ENCODE results near the gene IFRD1. TPM values are rescaled to one million over a fixed set of nuclear protein-coding genes. Genes with fewer than 3 reads are reported as not detected.

IFRD1 gene
- polyA plus RNA-seq, 1 of the 3 experiments (the other 2 are of a cell fraction): 31.0 TPM

- POLR2A ChIA-PET: no interaction called here
- Histone ChIP-seq H3K27me3 (ENCODE audit: insufficient read depth) (no peaks in the 10 kb centered on the region), H3K9ac (no peak overlapping the region), H3K36me3 (replicated peaks in 1 of 2; ENCODE audit: control insufficient read depth in 1 of 2, insufficient read depth in 2 of 2, low read length in 1 of 2) (no peaks in the 10 kb centered on the region), H3K4me2 (no peak overlapping the region), H3K27ac (ENCODE audit: low read depth in 2 of 2, low read length in 1 of 2) (peak overlapping the region in 1 of 2 experiments; percentile 78; a peak in 1 of 4 replicates), H3K79me2 (ENCODE audit: insufficient read depth) (no peaks in the 10 kb centered on the region), H3K9me2 (no peaks in the 10 kb centered on the region), H4K20me1 (ENCODE audit: insufficient read depth) (no peaks in the 10 kb centered on the region), H2AFZ (ENCODE audit: low read depth) (no peak overlapping the region), H3K9me3 (no peaks in the 10 kb centered on the region), H3K4me3 (ENCODE audit: low read depth in 2 of 2, low read length in 1 of 2) (no peak overlapping the region), H3K4me1 (ENCODE audit: control insufficient read depth in 1 of 2, insufficient read depth in 2 of 2, low read depth in 1 of 2, low read length in 1 of 2) (peaks cover 13 to 23% of the 10 kb centered on the region in 2 experiments; a peak in 3 of 4 replicates), H3F3A (replicated peaks; ENCODE audit: insufficient read depth) (peaks cover 10% of the 10 kb centered on the region)
- TF ChIP-seq TCF12 (IDR thresholded peaks at IDR 0.05) (no peak), MXI1 (IDR thresholded peaks at IDR 0.05; ENCODE audit: low read depth, low read length) (no peak), RFX5 (IDR thresholded peaks at IDR 0.05; ENCODE audit: low read length) (no peak), FOSL2 (IDR thresholded peaks at IDR 0.05; ENCODE audit: borderline replicate concordance, low read depth) (no peak), YY1 (IDR thresholded peaks at IDR 0.05; ENCODE audit: low read depth) (no peak), EZH2phosphoT487 (IDR thresholded peaks at IDR 0.05; ENCODE audit: borderline replicate concordance, low read depth) (no peak), JUND (IDR thresholded peaks at IDR 0.05) (no peak), FOXJ3 (CRISPR knock-in tag; IDR thresholded peaks at IDR 0.05) (no peak), ELF1 (IDR thresholded peaks at IDR 0.05) (no peak), USF2 (IDR thresholded peaks at IDR 0.05; ENCODE audit: borderline replicate concordance, low read depth, low read length) (no peak), CTCF (IDR thresholded peaks at IDR 0.05) (no peak), PBX3 (IDR thresholded peaks at IDR 0.05) (no peak), RXRA (IDR thresholded peaks at IDR 0.05; ENCODE audit: borderline replicate concordance, low read depth) (no peak)
- 93% methylated on average over 9 of the region's 9 CpGs for WGBS (ENCODE audit: low lambda C conversion rate)
- CTCF ChIA-PET: interaction anchor here (0.9 to 2.8 kb wide), 8 partner anchors 12 to 680 kb away, joined by 3 to 16 read pairs (median 4); no protein-coding TSS in a partner anchor
- no peak for DNase-seq
Measured at GRCh38 chr7:112421666-112422486, 28.4 kb upstream of the IFRD1 start.
